ENCODE data around the gene SHC2.

DNA sequence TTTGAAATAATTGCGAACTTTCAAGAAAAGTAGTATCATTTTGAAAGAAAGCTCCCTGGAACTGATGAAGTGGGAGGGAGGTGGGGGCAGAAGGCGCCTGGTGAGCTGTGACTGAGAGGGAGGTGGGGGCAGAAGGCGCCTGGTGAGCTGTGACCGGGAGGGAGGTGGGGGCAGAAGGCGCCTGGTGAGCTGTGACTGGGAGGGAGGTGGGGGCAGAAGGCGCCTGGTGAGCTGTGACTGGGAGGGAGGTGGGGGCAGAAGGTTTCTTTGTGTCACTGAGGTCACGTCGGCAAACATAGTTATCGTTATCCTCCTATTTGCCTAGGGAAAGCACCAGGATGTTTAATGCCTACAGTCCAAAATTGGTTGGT lies 76.0 kb downstream of the SHC2 start:
- TF ChIP-seq, protein P1, sequence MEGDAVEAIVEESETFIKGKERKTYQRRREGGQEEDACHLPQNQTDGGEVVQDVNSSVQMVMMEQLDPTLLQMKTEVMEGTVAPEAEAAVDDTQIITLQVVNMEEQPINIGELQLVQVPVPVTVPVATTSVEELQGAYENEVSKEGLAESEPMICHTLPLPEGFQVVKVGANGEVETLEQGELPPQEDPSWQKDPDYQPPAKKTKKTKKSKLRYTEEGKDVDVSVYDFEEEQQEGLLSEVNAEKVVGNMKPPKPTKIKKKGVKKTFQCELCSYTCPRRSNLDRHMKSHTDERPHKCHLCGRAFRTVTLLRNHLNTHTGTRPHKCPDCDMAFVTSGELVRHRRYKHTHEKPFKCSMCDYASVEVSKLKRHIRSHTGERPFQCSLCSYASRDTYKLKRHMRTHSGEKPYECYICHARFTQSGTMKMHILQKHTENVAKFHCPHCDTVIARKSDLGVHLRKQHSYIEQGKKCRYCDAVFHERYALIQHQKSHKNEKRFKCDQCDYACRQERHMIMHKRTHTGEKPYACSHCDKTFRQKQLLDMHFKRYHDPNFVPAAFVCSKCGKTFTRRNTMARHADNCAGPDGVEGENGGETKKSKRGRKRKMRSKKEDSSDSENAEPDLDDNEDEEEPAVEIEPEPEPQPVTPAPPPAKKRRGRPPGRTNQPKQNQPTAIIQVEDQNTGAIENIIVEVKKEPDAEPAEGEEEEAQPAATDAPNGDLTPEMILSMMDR (conservative IDR thresholded peaks at IDR 0.05 in 1 of 2, IDR thresholded peaks at IDR 0.05 in 1 of 2; ENCODE audit: low read depth in 1 of 2, low read length in 2 of 2), result no peak
- TF ChIP-seq EZH2 (IDR thresholded peaks at IDR 0.05; ENCODE audit: low read length, missing control alignments), result no peak
